Common myeloid progenitor, CD34-positive (primary cell): ENCODE results near the gene LIME1.
"Not testable (repeated sequence)": the region's sequence is repeated elsewhere in the genome, so short reads cannot be mapped to it uniquely, and the experiment has no call there.

Source experiments
- CTCF ChIA-PET: fragments of 350-600 bp; sonication (Branson Sonifier 250); formaldehyde crosslinking; loops from one replicate; lab custom pipeline; 2021; ENCODE audit warnings: antibody characterized with exemption; lab: Charles Lee
- POLR2A ChIA-PET: fragments of 350-600 bp; sonication (Branson Sonifier 250); formaldehyde crosslinking; loops from one replicate; lab custom pipeline; 2021; ENCODE audit warnings: antibody characterized with exemption; lab: Charles Lee
- DNase-seq, 3 donors: peaks; one replicate each; pipeline versions ENCODE4 v3.0.0 to v3.0.0-alpha.2; 2013
- H3K27ac ChIP-seq, 2 experiments: 1 replicate in 1 of 2; 2 replicates in 1 of 2; pipeline ENCODE4 v1.7.0; 2013; ENCODE audit warnings: inconsistent platforms in 2 of 2, low read length in 2 of 2, mild to moderate bottlenecking in 2 of 2, low read depth in 1 of 2, moderate library complexity in 1 of 2; ENCODE audit not compliant: severe bottlenecking in 2 of 2, insufficient read depth in 1 of 2, poor library complexity in 1 of 2
- H3K27me3 ChIP-seq, 5 experiments: replicated peaks in 2 of 5; 1 replicate in 3 of 5; 2 replicates in 2 of 5; pipeline versions ENCODE4 v1.6.1 to v1.7.0; 2013; ENCODE audit warnings: low read length in 4 of 5, mild to moderate bottlenecking in 2 of 5, moderate library complexity in 2 of 5, inconsistent platforms in 1 of 5; ENCODE audit not compliant: insufficient read depth in 5 of 5, control insufficient read depth in 4 of 5
- H3K36me3 ChIP-seq, 4 experiments: 1 replicate in 2 of 4; 2 replicates in 2 of 4; pipeline versions ENCODE4 v1.6.1 to v1.7.0; 2013; ENCODE audit warnings: low read length in 3 of 4, control low read depth in 1 of 4, mild to moderate bottlenecking in 1 of 4; ENCODE audit not compliant: control insufficient read depth in 4 of 4, insufficient read depth in 4 of 4
- H3K4me1 ChIP-seq, 4 experiments: 1 replicate in 3 of 4; 2 replicates in 1 of 4; pipeline versions ENCODE4 v1.6.1 to v1.7.1; 2013; ENCODE audit warnings: low read length in 3 of 4, mild to moderate bottlenecking in 3 of 4, control low read depth in 1 of 4, inconsistent platforms in 1 of 4, moderate library complexity in 1 of 4; ENCODE audit not compliant: control insufficient read depth in 4 of 4, insufficient read depth in 4 of 4; ENCODE audit errors: control extremely low read depth in 1 of 4
- H3K4me3 ChIP-seq, 7 experiments: 1 replicate in 4 of 7; 2 replicates in 3 of 7; pipeline versions ENCODE4 v1.5.1 to v1.7.0; 2013; ENCODE audit warnings: mild to moderate bottlenecking in 7 of 7, low read length in 6 of 7, moderate library complexity in 6 of 7, inconsistent platforms in 2 of 7, low read depth in 2 of 7, control low read depth in 1 of 7; ENCODE audit not compliant: insufficient read depth in 4 of 7, control insufficient read depth in 1 of 7; ENCODE audit errors: extremely low read depth in 1 of 7
- H3K9me3 ChIP-seq, 5 experiments: 1 replicate in 4 of 5; 2 replicates in 1 of 5; pipeline versions ENCODE4 v1.6.1 to v1.7.1; 2013; ENCODE audit warnings: low read length in 4 of 5, mild to moderate bottlenecking in 2 of 5, inconsistent platforms in 1 of 5, low read depth in 1 of 5, moderate library complexity in 1 of 5; ENCODE audit not compliant: control insufficient read depth in 4 of 5, insufficient read depth in 2 of 5; ENCODE audit errors: control extremely low read depth in 1 of 5
- WGBS: methylation state at CpG from one replicate; pipeline ENCODE4 v1.1.5; 2013; ENCODE audit not compliant: insufficient coverage; 5-methylcytosine and 5-hydroxymethylcytosine counted together

The LIME1 gene

GRCh38 chr20:63711085-63711645 is 25.3 kb upstream of the LIME1 start:
- CTCF ChIA-PET, result interaction anchor here (0.6 to 0.9 kb wide), 2 partner anchors 14 to 17 kb away, joined by 3 read pairs; no protein-coding TSS in a partner anchor
- WGBS, result 85% methylated on average over 9 of the region's 12 CpGs
- peaks cover 6 to 14% (median 11%) of the 10 kb centered on the region in 5 experiments for H3K9me3 ChIP-seq
- peaks cover 7 to 41% (median 36%) of the 10 kb centered on the region in 4 experiments for H3K36me3 ChIP-seq
- H3K27ac ChIP-seq, result no peak overlapping the region
- H3K4me1 ChIP-seq, result peaks cover 5 to 26% (median 21%) of the 10 kb centered on the region in 4 experiments
- no peaks in the 10 kb centered on the region for H3K27me3 ChIP-seq
- H3K4me3 ChIP-seq, result no peak overlapping the region
- POLR2A ChIA-PET, result no interaction called here
- no peak for DNase-seq

- no peak overlapping the region for H3K27ac ChIP-seq
- no CpG with 5 or more reads among the region's 1 CpG for WGBS
- H3K4me3 ChIP-seq, result no peak overlapping the region
- H3K27me3 ChIP-seq, result no peaks in the 10 kb centered on the region
- no peak for DNase-seq
- H3K9me3 ChIP-seq, result peaks cover 6 to 14% (median 12%) of the 10 kb centered on the region in 5 experiments
- peaks cover 0 to 16% (median 11%) of the 10 kb centered on the region in 4 experiments for H3K4me1 ChIP-seq
- H3K36me3 ChIP-seq, result peaks cover 9 to 44% (median 36%) of the 10 kb centered on the region in 4 experiments
- POLR2A ChIA-PET, result interaction anchor here (0.7 kb wide), 1 partner anchor 11 kb away, joined by 3 read pairs; no protein-coding TSS in a partner anchor
- CTCF ChIA-PET, result interaction anchor here (0.6 to 0.9 kb wide), 2 partner anchors 13 to 16 kb away, joined by 3 read pairs; no protein-coding TSS in a partner anchor
These were observed 24.3 kb upstream of the LIME1 start for GRCh38 chr20:63712191-63712590.

DNA sequence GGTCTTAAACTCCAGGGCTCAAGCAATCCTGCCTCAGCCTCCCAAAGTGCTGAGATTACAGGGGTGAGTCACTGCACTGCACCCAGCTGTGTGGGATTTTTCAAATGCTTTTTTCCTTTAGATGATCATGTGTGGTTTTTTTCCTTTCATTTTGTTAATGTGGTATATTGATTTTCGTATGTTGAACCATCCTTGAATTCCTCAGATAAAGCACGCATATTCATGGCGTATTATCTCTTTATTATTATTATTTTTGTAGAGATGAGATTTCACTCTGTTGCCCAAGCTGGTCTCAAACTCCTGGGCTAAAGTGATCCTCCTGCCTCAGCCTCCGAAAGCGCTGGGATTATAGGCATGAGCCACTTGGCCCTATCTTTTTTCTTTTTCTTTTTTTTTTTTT is 21.6 kb upstream of the LIME1 start:
- no peaks in the 10 kb centered on the region for H3K4me1 ChIP-seq
- WGBS, result 100% methylated on average over 3 of the region's 5 CpGs
- no peaks in the 10 kb centered on the region for H3K27me3 ChIP-seq
- peaks cover 22 to 62% (median 41%) of the 10 kb centered on the region in 4 experiments for H3K36me3 ChIP-seq
- CTCF ChIA-PET, result interaction anchor here (1.2 kb wide), 1 partner anchor 9 kb away, joined by 3 read pairs; no protein-coding TSS in a partner anchor
- POLR2A ChIA-PET, result no interaction called here
- H3K4me3 ChIP-seq, result no peak overlapping the region
- H3K27ac ChIP-seq, result no peak overlapping the region
- H3K9me3 ChIP-seq, result peaks cover 6 to 25% (median 20%) of the 10 kb centered on the region in 5 experiments
- peak in 2 of 3 donors; percentile 34 to 56 for DNase-seq

DNA sequence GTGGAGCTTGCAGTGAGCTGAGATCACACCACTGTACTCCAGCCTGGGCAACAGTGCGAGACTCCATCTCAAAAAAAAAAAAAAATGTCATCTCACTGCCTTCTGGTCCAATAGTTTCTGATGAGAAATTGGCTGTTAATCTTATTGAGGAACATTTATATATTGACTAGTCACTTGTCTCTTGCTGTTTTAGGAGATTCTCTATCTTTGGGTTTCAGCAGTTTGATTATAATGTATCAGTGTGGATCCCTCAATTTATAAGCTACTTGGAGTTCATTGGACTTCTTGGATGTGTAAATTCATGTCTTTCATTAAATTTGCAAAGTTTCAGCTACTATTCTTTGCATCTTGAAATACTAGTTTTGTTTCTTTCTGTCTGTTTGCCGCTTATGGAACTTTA is 17.5 kb upstream of the LIME1 start:
- peak in 2 of 3 donors; percentile 33 to 45 for DNase-seq
- Histone ChIP-seq H3K4me3 (no peak overlapping the region), H3K4me1 (no peaks in the 10 kb centered on the region), H3K36me3 (peaks cover 17 to 63% (median 32%) of the 10 kb centered on the region in 4 experiments), H3K27ac (no peak overlapping the region), H3K27me3 (no peaks in the 10 kb centered on the region), H3K9me3 (peaks cover 5 to 22% (median 20%) of the 10 kb centered on the region in 5 experiments)
- POLR2A ChIA-PET, result no interaction called here
- no CpG with 5 or more reads among the region's 2 CpGs for WGBS
- CTCF ChIA-PET, result interaction anchor here (0.6 to 1.3 kb wide), 3 partner anchors 9 to 119 kb away, joined by 3 to 4 read pairs (median 3); no protein-coding TSS in a partner anchor

DNA sequence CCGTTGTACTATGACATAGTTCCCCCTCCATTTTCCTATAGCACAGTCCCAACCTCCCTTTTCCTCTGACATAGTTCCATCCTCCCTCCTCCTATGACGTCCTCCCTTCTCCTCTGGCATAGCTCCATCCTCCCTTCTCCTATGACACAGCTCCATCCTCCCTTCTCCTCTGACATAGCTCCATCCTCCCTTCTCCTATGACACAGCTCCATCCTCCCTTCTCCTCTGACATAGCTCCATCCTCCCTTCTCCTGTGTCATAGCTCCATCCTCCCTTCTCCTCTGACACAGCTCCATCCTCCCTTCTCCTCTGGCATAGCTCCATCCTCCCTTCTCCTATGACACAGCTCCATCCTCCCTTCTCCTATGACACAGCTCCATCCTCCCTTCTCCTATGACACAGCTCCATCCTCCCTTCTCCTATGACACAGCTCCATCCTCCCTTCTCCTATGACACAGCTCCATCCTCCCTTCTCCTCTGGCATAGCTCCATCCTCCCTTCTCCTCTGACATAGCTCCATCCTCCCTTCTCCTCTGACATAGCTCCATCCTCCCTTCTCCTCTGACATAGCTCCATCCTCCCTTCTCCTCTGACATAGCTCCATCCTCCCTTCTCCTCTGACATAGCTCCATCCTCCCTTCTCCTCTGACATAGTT is 13.4 kb upstream of the LIME1 start:
- POLR2A ChIA-PET, result interaction anchor here (0.6 kb wide), 1 partner anchor 15 kb away, joined by 3 read pairs; no protein-coding TSS in a partner anchor
- Histone ChIP-seq H3K9me3 (peaks cover 0 to 19% (median 5%) of the 10 kb centered on the region in 5 experiments), H3K36me3 (peaks cover 8 to 42% (median 14%) of the 10 kb centered on the region in 4 experiments)
- 100% methylated on average over 2 of the region's 2 CpGs for WGBS
- H3K27ac ChIP-seq, H3K27me3 ChIP-seq, DNase-seq, H3K4me3 ChIP-seq, H3K4me1 ChIP-seq: not testable (repeated sequence)
- CTCF ChIA-PET, result interaction anchor here (0.8 to 2.7 kb wide), 2 partner anchors 11 to 15 kb away, joined by 3 to 8 read pairs; partner anchors contain the start of genes ARFRP1 and ZGPAT

- CTCF ChIA-PET, H3K9me3 ChIP-seq, H3K4me3 ChIP-seq, H3K27ac ChIP-seq, POLR2A ChIA-PET, DNase-seq, H3K27me3 ChIP-seq: not testable (repeated sequence)
- 94% methylated on average over 18 of the region's 18 CpGs for WGBS
- Histone ChIP-seq H3K4me1 (peaks cover 0 to 28% (median 20%) of the 10 kb centered on the region in 4 experiments), H3K36me3 (peaks cover 4 to 32% (median 19%) of the 10 kb centered on the region in 4 experiments)
These were observed 6.2 kb upstream of the LIME1 start for GRCh38 chr20:63730189-63730733.
